ENCODE results near the gene TSPAN9. TPM values are rescaled to one million over a fixed set of nuclear protein-coding genes. Genes with fewer than 3 reads are reported as not detected.
A peak's percentile ranks its signal among the peaks of the same experiment; 100 is the strongest.

The TSPAN9 gene
- polyA plus RNA-seq, 3 donors = 92.7 to 102 (median 95.0) TPM

GRCh38 chr12:3238196-3238595, 161.0 kb downstream of the TSPAN9 start:
- no peak for DNase-seq (ENCODE audit: low read depth in 3 of 3, low spot score in 2 of 3)

DNA sequence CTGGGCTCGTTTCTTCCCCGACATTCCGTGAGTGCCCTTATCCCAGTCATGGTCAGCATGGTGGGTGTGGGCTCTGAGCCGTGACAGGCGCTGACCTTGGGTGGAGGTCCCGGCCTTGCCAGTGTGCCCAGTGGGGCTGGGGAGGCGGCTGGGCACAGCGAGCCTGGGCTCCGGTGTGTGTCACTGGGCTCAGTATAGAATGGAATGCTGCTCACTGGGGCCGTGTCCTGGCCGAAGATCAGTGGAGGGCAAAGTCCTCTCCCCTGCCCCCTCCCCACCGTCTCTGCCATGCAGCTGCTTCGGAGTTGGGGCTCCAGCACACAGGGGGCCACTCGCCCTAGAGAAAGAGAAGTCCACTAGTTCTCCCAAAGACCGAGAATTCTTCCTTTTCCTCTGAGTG, 164.4 kb downstream of the TSPAN9 start:
- DNase-seq (ENCODE audit: low read depth in 3 of 3, low spot score in 2 of 3) = no peak

DNA sequence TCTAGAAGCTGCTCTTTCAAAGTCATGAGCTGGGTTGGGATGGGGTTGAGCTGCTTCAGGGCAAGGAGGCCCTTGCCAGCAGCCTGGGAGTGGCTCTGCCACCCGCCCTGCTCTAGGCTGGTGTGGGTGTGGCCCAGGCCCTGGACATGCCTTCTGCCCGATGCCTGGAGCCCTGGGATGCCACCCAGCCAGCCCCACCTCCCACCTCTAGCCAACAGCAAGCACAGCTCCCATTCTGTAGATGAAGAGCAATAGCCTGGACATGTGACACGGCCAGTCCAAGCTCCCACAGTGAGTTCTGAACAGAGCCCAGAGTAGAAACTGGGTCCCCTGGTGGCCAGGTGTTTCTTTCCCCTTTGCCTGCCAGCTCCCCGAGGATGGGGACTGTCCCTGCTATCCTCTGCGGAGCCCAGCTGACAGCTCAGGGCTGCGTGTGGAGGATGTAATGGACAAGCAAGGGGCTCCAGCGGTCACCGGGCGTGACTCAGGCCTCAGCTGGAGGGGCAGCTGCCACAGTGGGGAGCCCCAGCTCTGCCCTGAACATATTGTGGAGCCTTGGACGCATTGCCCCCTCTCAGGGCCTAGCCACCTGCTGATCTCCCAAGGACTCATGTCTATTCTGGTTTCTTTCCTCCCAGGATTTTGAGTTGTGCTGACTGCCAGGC, 165.2 kb downstream of the TSPAN9 start:
- DNase-seq (ENCODE audit: low read depth in 3 of 3, low spot score in 2 of 3) = no peak

DNA sequence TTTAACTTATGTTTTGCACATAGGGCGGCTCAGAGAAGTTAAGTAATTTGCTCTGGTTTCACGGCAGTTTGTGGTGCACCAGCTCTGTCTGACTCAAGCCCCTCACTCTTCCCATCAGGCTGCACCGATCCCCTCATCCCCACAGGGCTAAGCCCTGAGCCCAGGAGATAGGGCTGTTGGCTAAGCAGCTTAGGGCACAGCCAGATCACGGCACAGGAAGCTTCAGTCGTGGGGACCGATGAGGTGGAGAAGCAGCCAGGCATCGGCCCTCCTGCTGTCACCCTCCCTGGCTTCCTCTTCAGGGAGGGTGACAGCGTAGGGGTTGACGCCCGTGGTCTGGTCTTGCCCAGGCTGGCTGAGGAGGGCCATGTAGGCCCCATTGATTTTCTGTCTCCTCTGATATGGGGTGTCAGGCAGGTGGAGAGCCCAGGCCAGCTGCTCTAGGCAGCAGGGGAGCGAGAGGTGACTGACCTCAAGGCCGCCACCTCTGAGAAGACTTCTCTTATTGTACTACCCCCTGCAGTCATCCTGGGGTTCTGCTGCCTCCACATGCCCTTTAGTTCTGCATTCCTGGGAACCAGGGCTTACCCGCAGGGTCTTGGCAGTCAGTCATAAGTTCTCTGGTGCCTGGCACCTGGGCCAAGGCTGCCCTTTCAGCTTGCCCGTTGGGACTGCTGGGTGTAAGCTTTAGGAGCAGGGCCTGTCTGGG, 166.4 kb downstream of the TSPAN9 start:
- no peak for DNase-seq (ENCODE audit: low read depth in 3 of 3, low spot score in 2 of 3)

DNA sequence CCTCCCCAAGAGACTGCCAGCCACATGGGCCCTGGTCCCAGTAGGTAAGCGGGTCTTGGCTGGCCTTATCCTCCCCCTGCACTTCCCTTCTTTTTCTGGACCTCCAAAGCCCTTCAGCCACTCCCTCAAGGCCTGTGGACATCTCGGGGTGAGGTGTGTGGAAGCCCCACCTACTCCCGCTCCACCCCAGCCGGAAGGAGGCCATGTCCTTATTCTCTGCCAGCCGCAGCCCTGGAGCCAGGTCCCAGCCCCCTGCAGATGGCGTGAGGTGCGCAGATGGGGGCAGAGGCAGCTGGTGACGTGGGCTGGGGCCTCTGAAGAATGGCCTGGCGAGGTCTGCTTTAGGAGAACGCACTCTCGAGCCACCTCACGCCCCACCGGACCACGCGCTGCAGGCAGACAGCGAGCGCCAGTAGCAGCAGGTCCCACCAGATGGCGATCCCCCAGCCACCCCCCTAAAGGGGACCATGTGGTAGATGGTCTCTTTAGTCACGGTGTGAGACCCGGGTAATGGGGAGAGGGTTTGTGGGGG, 167.1 kb downstream of the TSPAN9 start:
- no peak for DNase-seq (ENCODE audit: low read depth in 3 of 3, low spot score in 2 of 3)

DNA sequence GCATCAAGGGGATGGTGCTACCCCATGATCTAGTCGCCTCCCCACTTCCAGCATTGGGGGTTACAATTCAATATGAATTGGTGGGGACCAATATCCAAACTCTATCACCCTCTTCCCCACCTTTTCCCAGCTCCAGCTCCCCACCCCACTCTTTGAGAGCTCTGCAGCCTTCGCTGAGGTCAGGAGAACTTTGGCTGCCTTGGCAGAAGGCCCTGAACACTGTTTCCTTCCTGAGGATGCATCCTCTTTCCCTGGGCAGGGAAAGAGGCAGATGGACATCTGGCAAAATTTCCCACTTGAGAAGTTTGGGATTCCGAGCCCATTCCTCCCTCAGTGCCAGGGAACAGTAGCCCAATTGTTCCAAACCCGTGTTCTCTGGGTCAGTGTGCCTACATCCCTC, 169.1 kb downstream of the TSPAN9 start:
- no peak for DNase-seq (ENCODE audit: low read depth in 3 of 3, low spot score in 2 of 3)

GRCh38 chr12:3247077-3247476, 169.9 kb downstream of the TSPAN9 start:
- DNase-seq (ENCODE audit: low read depth in 3 of 3, low spot score in 2 of 3) = no peak

DNA sequence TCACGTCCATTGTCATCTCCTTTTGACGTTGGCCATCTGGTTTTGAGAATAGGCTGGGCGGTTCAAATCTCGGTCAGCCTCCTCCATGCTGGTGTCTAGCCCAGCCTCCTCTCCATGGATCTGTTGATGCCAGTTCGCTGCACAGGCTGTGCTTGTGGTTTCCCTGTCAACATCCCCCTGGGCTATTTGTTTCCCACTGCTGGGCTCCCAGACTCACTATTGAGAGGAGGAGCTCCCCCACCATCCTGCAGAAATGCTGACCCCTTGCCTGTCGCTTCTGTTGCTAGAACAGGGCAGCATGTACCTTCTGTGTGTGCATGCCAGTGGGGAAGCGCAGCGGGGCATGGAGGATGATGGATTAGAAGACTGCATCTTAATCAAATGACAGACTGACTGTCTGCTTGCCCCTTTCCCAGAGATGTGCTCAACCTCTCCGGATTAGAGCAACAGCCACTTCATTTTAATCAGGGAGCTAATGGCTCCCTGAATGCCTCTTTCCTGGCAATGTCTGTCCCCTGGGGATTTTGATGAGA, 170.5 kb downstream of the TSPAN9 start:
- no peak for DNase-seq (ENCODE audit: low read depth in 3 of 3, low spot score in 2 of 3)

GRCh38 chr12:3249081-3249800, 172.1 kb downstream of the TSPAN9 start:
- no peak for DNase-seq (ENCODE audit: low read depth in 3 of 3, low spot score in 2 of 3)

DNA sequence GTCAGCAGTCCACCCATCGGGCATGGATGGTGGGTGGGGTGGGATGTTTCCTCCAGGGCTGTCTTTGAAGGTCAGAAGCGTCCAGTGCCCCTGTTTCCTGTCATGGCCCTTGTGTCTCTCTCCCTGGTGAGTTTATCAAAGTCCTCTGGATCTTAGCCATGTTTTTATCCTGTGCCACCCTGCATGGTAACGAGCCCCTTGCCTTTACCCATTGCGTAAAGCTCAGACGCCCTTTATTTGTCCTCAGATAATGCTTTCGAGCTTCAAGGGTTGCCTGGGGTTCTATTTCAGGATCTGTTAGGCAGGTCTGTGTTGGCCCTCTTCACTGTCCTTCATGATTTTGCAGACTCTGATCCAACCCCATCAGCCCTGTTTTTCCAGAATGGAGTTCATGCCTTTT, 172.9 kb downstream of the TSPAN9 start:
- no peak for DNase-seq (ENCODE audit: low read depth in 3 of 3, low spot score in 2 of 3)

DNA sequence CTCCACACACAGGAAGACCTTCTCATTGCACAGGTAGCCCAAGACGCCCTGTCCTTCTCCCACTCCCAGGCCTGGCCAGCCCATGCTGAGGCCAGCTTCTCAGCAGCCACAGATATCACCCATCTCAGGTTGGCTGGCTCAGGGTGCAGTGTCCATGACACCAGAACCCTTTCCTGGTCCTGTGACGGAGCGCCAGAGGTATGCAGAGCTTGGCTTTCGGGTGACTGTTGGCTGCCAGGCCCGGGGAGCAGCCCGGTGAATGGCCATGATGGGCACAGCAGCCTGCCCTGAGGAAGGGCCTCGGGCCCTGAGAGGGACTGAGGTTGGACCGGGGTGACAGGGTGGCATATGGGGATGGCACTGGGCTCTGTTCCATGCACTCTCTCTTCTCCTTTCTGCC, 173.4 kb downstream of the TSPAN9 start:
- no peak for DNase-seq (ENCODE audit: low read depth in 3 of 3, low spot score in 2 of 3)

- no peak for DNase-seq (ENCODE audit: low read depth in 3 of 3, low spot score in 2 of 3)
Observed at GRCh38 chr12:3251067-3251466, 173.9 kb downstream of the TSPAN9 start.

DNA sequence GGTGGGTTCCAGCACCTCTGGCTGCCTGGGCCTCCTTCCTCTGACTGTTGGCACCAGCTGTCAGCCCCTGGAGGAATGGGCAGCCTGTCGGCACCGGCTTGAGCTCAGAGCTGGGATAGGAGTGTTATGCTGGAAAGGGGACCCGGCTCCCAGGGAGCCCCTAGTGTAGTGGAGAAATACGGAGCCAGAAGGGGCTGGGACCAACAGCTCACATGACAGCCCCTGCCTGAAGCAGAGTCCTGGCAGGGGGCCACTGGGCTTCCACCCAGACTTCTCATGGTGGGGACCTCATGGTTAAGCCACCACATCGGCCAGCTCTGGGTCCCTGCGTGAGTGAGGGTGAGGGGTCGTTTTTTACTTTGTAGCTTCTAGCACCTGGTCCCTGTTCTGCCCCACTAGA, 174.5 kb downstream of the TSPAN9 start:
- DNase-seq (ENCODE audit: low read depth in 3 of 3, low spot score in 2 of 3) = no peak

DNA sequence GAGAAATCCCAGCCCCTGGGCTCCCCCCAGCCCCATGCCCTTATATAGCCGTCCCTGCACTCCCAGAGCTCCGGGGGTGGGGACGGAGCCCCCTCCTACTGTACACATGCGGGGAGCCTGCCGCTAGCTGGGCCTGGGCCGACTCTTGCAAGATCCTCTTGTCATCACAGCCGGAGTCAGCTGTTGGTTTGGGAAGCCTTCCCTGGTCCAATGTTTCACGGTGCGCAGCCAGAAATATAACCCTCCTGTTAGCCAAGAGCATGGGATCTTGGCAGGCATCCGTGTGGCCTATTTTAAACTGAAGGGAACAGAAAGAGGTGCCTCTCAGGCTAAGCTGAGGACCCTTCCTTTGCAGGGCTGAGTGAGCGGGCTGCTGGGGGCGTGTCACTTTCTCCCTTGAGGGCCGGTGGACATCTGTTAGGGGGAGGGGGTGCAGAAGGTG, 175.3 kb downstream of the TSPAN9 start:
- DNase-seq (ENCODE audit: low read depth in 3 of 3, low spot score in 2 of 3) = peak in 2 of 3 donors; percentile 60 to 70

DNA sequence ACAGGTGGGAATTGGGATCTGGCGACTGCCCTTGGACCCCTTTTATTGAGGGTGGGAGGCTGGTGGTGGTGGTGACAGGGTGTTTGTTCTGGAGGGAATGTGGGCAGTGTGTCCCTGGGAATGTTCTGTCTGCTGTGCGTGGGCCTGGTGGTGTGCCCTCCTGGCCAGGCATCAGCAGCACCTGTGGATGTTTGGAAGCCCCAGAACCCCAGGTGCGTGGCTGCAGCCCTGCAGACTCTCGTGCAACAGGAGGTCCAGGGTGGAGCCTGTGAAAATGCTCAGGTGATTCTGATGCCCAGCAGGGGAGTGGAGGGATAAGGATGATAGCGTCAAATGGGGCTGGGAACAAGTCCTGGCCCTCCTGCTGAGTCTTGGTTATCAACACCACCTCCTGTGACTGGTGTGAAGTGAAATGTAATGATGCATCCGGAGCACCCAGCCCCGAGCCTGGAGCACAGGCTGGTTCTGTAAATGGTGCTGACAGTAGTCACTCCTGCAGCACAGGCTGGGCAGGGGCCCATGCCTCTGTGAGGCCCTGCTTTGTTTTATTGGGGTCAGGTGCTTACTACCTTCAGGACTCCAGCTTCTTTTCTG, 176.6 kb downstream of the TSPAN9 start:
- no peak for DNase-seq (ENCODE audit: low read depth in 3 of 3, low spot score in 2 of 3)

DNA sequence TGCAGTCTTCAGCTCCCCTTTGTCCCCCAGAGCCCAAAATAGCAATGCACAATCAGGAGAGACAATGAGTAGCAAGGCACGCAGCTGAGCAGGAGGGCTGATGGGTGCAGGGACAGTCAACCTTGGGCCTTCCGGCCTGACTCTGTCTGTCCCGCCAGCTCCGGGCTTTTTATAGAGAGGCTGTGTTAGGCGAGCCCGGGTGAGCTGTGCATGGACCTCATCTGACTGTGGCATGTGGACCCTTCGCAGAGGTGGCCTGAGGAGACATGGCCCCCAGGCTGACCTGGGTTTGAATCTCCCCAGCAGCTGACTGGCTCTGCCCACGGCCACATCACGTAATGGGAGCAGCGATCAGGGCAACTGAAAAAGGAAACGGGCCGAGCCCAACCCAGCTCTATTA, 177.9 kb downstream of the TSPAN9 start:
- no peak for DNase-seq (ENCODE audit: low read depth in 3 of 3, low spot score in 2 of 3)

GRCh38 chr12:3256103-3256631, 179.0 kb downstream of the TSPAN9 start:
- no peak for DNase-seq (ENCODE audit: low read depth in 3 of 3, low spot score in 2 of 3)

DNA sequence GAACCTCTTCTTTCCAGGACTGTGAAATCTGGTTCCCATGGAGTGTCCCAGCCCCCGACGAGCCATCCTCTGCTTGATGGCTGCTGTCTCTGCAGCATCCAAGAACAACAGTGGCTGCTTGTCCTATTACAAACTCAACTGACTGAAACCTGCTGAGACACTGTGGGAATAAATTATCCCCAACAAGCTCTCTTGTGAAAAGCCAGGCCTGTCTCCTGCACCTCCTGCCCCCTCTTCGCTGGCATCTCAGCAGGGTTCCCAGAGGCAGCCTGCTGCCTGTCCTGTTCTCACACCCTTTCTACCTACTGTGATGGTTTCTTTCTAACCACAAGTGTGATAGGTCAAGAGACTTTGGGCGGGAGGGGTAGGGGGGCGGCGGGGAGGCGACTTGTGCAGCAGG, 180.2 kb downstream of the TSPAN9 start:
- DNase-seq (ENCODE audit: low read depth in 3 of 3, low spot score in 2 of 3) = no peak

GRCh38 chr12:3259973-3260372, 182.8 kb downstream of the TSPAN9 start:
- DNase-seq (ENCODE audit: low read depth in 3 of 3, low spot score in 2 of 3) = no peak

GRCh38 chr12:3261782-3262359, 184.7 kb downstream of the TSPAN9 start:
- no peak for DNase-seq (ENCODE audit: low read depth in 3 of 3, low spot score in 2 of 3)

Measured in right renal cortex interstitium (tissue), 3 donors.